Breast epithelium (tissue), 3 donors: ENCODE results near the gene UNC80.
"Not testable (repeated sequence)": the region's sequence is repeated elsewhere in the genome, so short reads cannot be mapped to it uniquely, and the experiment has no call there.

Experiments
- POLR2A ChIP-seq: fragments of 450-650 bp; IDR thresholded peaks from one replicate; pipeline ENCODE4 v1.6.1; 2016; ENCODE audit warnings: antibody characterized with exemption, mild to moderate bottlenecking, moderate library complexity
- POLR2AphosphoS5 ChIP-seq, 3 donors: sonication (generic); formaldehyde crosslinking; IDR thresholded peaks; one replicate each; pipeline ENCODE4 v1.6.1; 2017; ENCODE audit warnings: antibody characterized with exemption in 3 of 3
- TF ChIP-seq, protein P1 (sequence below), 3 donors: fragments of 450-650 bp; IDR thresholded peaks; one replicate each; pipeline ENCODE4 v1.5.1; 2016 to 2017; ENCODE audit warnings: antibody characterized with exemption in 3 of 3, mild to moderate bottlenecking in 3 of 3, moderate library complexity in 3 of 3

DNA sequence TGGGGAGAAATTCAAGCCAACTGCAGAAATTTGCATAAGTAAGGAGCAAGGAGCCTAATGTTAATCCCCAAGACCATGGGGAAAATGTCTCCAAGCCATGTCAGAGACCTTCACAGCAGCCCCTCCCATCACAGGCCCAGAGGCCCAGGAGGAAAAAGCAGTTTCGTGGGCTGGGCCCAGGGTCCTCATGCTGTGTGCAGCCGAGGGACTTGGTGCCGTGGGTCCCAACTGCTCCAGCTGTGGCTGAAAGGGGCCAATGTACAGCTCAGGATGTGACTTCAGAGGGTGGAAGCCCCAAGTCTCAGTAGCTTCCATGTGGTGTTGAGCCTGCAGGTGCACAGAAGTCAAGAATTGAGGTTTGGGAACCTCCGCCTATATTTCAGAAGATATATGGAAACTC, 23.8 kb downstream of the UNC80 start:
- TF ChIP-seq, protein P1, sequence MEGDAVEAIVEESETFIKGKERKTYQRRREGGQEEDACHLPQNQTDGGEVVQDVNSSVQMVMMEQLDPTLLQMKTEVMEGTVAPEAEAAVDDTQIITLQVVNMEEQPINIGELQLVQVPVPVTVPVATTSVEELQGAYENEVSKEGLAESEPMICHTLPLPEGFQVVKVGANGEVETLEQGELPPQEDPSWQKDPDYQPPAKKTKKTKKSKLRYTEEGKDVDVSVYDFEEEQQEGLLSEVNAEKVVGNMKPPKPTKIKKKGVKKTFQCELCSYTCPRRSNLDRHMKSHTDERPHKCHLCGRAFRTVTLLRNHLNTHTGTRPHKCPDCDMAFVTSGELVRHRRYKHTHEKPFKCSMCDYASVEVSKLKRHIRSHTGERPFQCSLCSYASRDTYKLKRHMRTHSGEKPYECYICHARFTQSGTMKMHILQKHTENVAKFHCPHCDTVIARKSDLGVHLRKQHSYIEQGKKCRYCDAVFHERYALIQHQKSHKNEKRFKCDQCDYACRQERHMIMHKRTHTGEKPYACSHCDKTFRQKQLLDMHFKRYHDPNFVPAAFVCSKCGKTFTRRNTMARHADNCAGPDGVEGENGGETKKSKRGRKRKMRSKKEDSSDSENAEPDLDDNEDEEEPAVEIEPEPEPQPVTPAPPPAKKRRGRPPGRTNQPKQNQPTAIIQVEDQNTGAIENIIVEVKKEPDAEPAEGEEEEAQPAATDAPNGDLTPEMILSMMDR (IDR thresholded peaks at IDR 0.05) = not testable (repeated sequence)
- TF ChIP-seq POLR2A; POLR2AphosphoS5 (IDR thresholded peaks at IDR 0.05): not testable (repeated sequence)
